SK-N-SH treated with all-trans-retinoic acid at 6 μM for 48 hours (cell line): ENCODE data around the gene OAS1.
"Not testable (repeated sequence)": the region's sequence is repeated elsewhere in the genome, so short reads cannot be mapped to it uniquely, and the experiment has no call there.

Experiments used
- ARNTL ChIP-seq: fragments of 450-650 bp; formaldehyde crosslinking; IDR thresholded peaks from 2 replicates; pipeline ENCODE4 v1.5.0; 2020; ENCODE audit warnings: low read depth, mild to moderate bottlenecking, moderate library complexity, borderline replicate concordance
- ESRRG ChIP-seq: fragments of 250-450 bp; sonication (Bioruptor Pico); IDR thresholded peaks from 2 replicates; pipeline ENCODE4 v1.6.1; 2021; ENCODE audit warnings: mild to moderate bottlenecking
- ZNF8 ChIP-seq: fragments of 450-650 bp; formaldehyde crosslinking; IDR thresholded peaks from 2 replicates; pipeline ENCODE4 v1.5.0; 2020; ENCODE audit warnings: mild to moderate bottlenecking, moderate library complexity

DNA sequence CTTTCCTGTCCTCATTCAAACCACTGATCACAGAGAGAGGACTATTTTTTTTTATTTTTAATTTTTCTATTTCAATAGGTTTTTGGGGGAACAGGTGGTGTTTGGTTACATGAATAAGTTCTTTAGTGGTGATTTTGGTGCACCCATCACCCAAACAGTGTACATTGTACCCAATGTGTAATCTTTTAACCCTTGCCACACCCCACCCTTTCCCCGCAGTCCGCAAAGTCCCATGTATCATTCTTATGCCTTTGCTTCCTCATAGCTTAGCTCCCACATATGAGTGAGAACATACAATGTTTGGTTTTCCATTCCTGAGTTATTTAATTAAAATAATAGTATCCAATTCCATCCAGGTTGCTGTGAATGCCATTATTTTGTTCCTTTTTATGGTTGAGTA, 7.1 kb downstream of the OAS1 start:
- not testable (repeated sequence) for TF ChIP-seq ZNF8; ARNTL (CRISPR knock-in tag); ESRRG (CRISPR knock-in tag)
